AG09309 (cell line): Measurements from ENCODE around the gene CAND2.

Experiments
- DNase-seq: peaks from one replicate; pipeline ENCODE4 v3.0.0-alpha.2; 2010; ENCODE audit warnings: low read depth
- H3K4me3 ChIP-seq: 2 replicates; pipeline ENCODE4 v1.5.1; 2011; ENCODE audit warnings: mild to moderate bottlenecking, low read depth, low read length, moderate library complexity; ENCODE audit not compliant: control insufficient read depth
- TF ChIP-seq, protein P1 (sequence below): IDR thresholded peaks from 2 replicates; pipeline ENCODE4 v1.5.1; 2011; ENCODE audit warnings: mild to moderate bottlenecking, low read depth, low read length, inconsistent platforms; ENCODE audit not compliant: insufficient read depth, control insufficient read depth; ENCODE audit errors: missing control alignments

Gene CAND2

DNA sequence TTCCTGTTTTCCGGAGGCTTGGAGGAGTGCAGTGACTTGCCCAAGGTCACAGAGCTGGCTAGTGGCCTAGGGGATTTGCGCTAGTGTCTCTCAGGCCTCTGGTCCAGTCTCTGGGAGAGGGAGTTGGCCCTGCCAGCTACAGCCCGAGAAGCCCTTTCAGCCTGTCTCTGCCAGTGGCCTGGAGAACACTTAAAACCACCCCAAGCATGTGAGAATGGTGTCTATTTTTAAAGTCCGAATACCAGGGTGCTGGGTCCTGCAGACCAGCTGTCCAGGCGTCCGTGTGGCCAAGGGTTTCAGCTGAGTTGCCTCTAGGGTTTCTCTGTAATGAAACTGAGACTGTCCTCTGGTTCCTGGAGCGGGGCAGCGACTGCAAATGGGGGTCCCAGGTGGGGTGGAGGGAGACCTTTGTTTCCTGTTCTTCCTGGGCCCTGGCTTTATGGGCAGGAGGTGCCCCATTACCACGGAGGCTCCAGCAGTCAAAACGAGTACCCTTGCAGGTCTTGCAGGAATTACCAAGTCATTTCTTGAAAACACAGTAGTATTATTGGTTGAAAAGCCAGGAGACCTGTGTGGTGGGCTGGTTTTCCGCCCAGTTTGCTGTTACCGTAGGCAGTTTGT lies 2.2 kb downstream of the CAND2 start:
- no peak overlapping the region for H3K4me3 ChIP-seq
- TF ChIP-seq, protein P1, sequence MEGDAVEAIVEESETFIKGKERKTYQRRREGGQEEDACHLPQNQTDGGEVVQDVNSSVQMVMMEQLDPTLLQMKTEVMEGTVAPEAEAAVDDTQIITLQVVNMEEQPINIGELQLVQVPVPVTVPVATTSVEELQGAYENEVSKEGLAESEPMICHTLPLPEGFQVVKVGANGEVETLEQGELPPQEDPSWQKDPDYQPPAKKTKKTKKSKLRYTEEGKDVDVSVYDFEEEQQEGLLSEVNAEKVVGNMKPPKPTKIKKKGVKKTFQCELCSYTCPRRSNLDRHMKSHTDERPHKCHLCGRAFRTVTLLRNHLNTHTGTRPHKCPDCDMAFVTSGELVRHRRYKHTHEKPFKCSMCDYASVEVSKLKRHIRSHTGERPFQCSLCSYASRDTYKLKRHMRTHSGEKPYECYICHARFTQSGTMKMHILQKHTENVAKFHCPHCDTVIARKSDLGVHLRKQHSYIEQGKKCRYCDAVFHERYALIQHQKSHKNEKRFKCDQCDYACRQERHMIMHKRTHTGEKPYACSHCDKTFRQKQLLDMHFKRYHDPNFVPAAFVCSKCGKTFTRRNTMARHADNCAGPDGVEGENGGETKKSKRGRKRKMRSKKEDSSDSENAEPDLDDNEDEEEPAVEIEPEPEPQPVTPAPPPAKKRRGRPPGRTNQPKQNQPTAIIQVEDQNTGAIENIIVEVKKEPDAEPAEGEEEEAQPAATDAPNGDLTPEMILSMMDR, result no peak
- DNase-seq, result no peak

DNA sequence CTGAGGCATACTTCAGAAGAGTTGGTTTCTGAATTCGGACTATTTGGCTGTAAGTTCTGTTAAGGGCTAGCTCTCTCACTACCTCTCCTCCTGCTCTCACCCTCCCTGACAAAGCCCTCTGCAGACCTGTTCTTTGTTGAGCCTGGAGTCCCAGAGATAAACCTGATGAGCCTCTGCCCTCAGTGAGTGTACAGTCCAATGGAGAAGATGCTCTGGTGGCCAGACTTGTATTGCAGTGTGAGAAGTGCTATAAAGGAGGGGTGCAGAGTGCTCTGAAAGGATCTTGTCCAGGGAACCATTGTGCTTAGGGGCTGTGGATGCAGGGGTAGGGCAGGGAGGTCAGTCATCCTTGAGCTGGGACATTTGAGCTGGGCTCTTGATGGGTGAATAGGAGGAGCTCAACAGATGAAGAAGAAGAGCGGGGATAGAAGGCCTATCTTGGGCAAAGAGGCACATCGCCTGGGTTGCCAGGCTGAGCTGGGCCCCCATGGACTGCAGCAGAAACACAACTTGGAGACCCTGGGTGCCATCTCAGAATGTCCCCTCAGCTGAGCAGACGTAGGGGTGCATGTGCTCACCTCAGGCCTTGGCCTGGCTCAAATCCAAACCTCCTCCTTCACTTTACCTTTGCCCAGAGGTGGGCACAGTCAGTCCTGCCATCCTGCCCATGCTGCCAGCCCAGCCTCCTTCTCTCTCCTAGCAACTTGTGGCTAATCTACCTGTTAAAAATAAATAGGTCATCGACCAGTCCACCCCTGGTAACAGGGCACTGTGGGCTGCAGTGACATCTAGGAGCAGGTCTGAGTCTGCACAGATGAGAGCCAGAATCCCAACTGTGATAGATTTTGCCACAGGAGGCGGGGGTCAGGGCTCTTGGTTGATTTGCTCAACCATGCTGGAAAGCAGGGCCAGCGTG lies 3.3 kb downstream of the CAND2 start:
- H3K4me3 ChIP-seq, result no peak overlapping the region
- TF ChIP-seq, protein P1, result no peak

DNA sequence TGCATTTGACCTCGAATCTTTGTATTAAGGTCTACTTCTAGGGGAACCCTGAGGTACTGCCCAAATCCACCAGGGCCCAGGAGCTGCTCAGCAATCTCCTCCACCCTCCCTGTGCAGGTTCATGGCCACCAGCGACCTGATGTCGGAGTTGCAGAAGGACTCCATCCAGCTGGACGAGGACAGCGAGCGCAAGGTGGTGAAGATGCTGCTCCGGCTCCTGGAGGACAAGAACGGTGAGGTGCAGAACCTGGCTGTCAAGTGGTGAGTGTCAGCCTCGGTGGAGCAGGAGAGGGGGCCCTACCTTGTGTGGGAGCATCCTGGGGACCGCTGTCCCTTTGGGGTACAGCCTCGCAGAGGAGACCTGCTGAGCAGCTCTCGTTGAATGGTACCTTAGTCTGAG lies 6.9 kb downstream of the CAND2 start:
- no peak overlapping the region for H3K4me3 ChIP-seq
- DNase-seq, result no peak
- TF ChIP-seq, protein P1, result no peak

More for the DNA sequence above, 3.3 kb downstream of the CAND2 start:
- no peak for DNase-seq

DNA sequence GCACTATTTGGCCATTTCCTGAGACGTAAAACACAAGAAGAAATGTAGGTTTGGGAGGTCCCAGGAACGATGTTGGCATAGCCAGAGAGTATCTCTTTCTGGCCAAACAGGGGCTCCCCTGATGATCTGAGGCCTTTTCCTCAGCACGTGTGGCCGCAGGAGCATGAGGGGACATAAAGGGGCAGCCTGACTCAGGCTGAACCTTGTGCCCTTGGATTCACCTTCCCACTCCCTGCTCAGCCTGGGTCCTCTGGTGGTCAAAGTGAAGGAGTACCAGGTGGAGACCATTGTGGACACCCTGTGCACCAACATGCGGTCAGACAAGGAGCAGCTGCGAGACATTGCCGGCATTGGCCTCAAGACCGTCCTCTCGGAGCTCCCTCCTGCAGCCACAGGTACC lies 10.6 kb downstream of the CAND2 start:
- TF ChIP-seq, protein P1, result no peak

GRCh38 chr3:12807601-12808359 lies 11.3 kb downstream of the CAND2 start:
- TF ChIP-seq, protein P1, result no peak
- H3K4me3 ChIP-seq, result no peak overlapping the region
- no peak for DNase-seq

More for the DNA sequence above, 10.6 kb downstream of the CAND2 start:
- H3K4me3 ChIP-seq, result no peak overlapping the region
- DNase-seq, result no peak

DNA sequence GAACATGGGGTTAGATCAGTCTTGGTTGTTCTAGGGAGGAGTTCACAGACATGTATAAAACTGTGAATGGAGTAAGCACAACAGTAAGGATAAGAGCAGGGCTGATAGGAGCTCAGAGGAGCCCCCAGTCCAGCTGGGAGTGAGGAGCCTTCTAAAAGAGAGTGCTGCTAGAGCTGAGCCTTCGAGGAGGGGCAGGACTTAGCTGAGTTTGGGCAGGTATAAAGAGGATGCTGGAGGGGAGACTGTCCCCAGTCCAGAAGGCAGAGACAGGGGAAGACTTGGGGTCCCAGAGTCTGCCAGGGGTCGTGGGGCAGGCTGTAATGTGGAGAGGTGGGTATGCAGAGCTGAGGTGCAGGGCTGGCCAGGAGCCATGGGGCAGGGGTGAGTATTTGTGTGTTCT lies 12.1 kb downstream of the CAND2 start:
- no peak for DNase-seq
- TF ChIP-seq, protein P1, result no peak
- no peak overlapping the region for H3K4me3 ChIP-seq
